Measurements from ENCODE around the gene OR1K1.

DNA sequence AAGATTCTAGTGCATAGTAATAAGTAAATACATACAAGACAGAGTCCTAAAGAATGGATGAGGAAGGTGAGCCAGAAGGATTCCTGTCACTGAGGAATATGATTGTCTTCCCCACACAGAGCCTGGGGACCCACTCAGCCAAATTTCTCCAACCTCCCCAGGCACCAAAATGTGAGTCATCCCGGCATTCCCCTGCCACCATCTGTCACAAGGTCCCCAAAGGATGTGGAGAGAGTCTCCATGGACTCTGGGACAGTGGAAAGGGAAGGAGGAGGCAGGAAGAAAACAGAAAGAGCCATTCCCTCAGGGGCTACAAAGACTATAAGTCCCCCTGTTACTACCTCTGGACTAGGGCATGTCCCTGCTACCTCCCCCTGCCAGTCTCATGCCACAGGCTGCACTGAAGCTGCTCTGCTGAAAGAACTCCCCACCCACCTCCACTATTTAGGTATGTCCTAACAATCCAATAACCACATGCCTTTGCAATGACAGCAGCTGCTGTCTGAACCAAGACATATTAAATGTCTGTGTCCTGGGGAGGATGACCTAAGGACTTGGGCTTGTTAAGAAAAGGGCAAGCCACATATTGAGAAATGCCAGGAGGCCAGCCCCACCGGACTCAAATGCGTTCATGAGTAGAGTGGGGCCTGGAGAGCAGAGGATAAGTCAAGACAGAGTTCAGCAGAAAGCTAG lies 21.8 kb upstream of the OR1K1 start:
- no peak for TF ChIP-seq EZH2 (optimal IDR thresholded peaks at IDR 0.05; ENCODE audit: low read depth, low read length)
- TF ChIP-seq, protein P1, sequence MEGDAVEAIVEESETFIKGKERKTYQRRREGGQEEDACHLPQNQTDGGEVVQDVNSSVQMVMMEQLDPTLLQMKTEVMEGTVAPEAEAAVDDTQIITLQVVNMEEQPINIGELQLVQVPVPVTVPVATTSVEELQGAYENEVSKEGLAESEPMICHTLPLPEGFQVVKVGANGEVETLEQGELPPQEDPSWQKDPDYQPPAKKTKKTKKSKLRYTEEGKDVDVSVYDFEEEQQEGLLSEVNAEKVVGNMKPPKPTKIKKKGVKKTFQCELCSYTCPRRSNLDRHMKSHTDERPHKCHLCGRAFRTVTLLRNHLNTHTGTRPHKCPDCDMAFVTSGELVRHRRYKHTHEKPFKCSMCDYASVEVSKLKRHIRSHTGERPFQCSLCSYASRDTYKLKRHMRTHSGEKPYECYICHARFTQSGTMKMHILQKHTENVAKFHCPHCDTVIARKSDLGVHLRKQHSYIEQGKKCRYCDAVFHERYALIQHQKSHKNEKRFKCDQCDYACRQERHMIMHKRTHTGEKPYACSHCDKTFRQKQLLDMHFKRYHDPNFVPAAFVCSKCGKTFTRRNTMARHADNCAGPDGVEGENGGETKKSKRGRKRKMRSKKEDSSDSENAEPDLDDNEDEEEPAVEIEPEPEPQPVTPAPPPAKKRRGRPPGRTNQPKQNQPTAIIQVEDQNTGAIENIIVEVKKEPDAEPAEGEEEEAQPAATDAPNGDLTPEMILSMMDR (IDR thresholded peaks at IDR 0.05; ENCODE audit: low read length): no peak
- no peak for TF ChIP-seq EZH2phosphoT487 (IDR thresholded peaks at IDR 0.05; ENCODE audit: low read length)

Measured in MM.1S (cell line).